ENCODE results near the gene TMEM98.

DNA sequence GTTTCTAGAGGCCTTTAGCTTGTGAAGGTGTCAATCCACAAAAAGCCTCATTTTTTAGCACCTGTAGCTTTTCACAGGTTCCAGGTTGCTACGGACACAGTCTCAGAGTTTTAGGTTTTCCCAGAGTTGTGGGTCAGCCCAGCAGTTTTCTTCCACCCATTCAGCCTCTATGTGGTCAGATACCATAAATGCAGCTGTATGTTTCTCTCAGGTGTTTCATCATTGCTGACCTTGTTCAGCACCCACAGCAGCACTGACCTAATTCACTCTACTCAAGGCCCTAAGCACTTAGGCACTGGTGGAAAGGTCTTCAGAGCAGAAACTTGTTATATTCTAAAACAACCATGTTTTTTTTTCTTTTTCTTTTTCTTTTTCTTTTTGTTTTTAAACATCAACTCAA, 48.7 kb downstream of the TMEM98 start:
- TF ChIP-seq, protein P1, sequence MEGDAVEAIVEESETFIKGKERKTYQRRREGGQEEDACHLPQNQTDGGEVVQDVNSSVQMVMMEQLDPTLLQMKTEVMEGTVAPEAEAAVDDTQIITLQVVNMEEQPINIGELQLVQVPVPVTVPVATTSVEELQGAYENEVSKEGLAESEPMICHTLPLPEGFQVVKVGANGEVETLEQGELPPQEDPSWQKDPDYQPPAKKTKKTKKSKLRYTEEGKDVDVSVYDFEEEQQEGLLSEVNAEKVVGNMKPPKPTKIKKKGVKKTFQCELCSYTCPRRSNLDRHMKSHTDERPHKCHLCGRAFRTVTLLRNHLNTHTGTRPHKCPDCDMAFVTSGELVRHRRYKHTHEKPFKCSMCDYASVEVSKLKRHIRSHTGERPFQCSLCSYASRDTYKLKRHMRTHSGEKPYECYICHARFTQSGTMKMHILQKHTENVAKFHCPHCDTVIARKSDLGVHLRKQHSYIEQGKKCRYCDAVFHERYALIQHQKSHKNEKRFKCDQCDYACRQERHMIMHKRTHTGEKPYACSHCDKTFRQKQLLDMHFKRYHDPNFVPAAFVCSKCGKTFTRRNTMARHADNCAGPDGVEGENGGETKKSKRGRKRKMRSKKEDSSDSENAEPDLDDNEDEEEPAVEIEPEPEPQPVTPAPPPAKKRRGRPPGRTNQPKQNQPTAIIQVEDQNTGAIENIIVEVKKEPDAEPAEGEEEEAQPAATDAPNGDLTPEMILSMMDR (IDR thresholded peaks at IDR 0.05; ENCODE audit: insufficient read depth, low read length, poor library complexity, severe bottlenecking) = no peak
- no peak for TF ChIP-seq EZH2phosphoT487 (conservative IDR thresholded peaks at IDR 0.05; ENCODE audit: low read length)
